K562 (cell line): ENCODE data around the gene NECAB3. TPM values are rescaled to one million over a fixed set of nuclear protein-coding genes. Genes with fewer than 3 reads are reported as not detected.
A peak's percentile ranks its signal among the peaks of the same experiment; 100 is the strongest.

Experiments used
- ATAC-seq: fragments of 200-7000 bp; cut with Tn5 transposase; 3 replicates; pipeline ENCODE4 v1.9.1; 2020; ENCODE audit warnings: moderate library complexity
- Bru-seq: library from RNA; stranded (reverse); fragments of 400-500 nt; gene quantifications from one replicate; lab custom pipeline; 2021; lab: Mats Ljungman, UMichigan
- BruChase-seq, 2 experiments: library from RNA; stranded (reverse); fragments of 400-500 nt; gene quantifications; one replicate each; lab custom pipeline; 2021; lab: Mats Ljungman, UMichigan
- BruUV-seq: library from RNA; stranded (reverse); fragments of 400-500 nt; replicated peaks from 2 replicates; lab custom pipeline; 2021; lab: Mats Ljungman, UMichigan
- CTCF ChIA-PET: fragments of 300-600 bp; formaldehyde crosslinking; extraction: SDS; loops from one replicate; lab custom pipeline; 2021; ENCODE audit warnings: low intra/inter-chr PET ratio; lab: Yijun Ruan, JAX
- POLR2A ChIA-PET: fragments of 300-600, 350-650 bp; sonication (Branson Sonifier 250); formaldehyde crosslinking; extraction: SDS; loops from one replicate; lab custom pipeline; 2021; ENCODE audit warnings: antibody characterized with exemption, inconsistent platforms; lab: Yijun Ruan, JAX
- DNase-seq, 4 experiments: peaks; one replicate each; pipeline versions ENCODE4 v3.0.0 to v3.0.0-alpha.2; 2011 to 2018; ENCODE audit warnings: low spot score in 3 of 4, mixed read lengths in 3 of 4; ENCODE audit errors: extremely low read depth in 1 of 4
- FAIRE-seq: peaks from 2 replicates; lab custom pipeline; 2011; peaks lifted over from hg19 to GRCh38; lab: Jason Lieb, UNC
- H2AFZ ChIP-seq: 2 replicates; pipeline ENCODE4 v1.6.0; 2011; ENCODE audit warnings: low read depth, low read length, control low read depth, inconsistent platforms
- H3K27ac ChIP-seq: fragments of 200-600 bp; 3 replicates; pipeline ENCODE4 v1.8.0; 2011; ENCODE audit warnings: low read depth, mild to moderate bottlenecking, control low read depth, inconsistent platforms, low read length, moderate library complexity, mixed read lengths; ENCODE audit errors: extremely low read depth
- H3K27me3 ChIP-seq, 2 experiments: fragments of 300-600 bp in 1 of 2; 2 replicates in 1 of 2; 3 replicates in 1 of 2; pipeline versions ENCODE4 v1.6.0 to v1.8.0; 2011; ENCODE audit warnings: inconsistent platforms in 2 of 2, low read length in 2 of 2, mild to moderate bottlenecking in 1 of 2, mixed read lengths in 1 of 2, moderate library complexity in 1 of 2; ENCODE audit not compliant: control insufficient read depth in 2 of 2, insufficient read depth in 2 of 2
- H3K36me3 ChIP-seq: fragments of 300-600 bp; 3 replicates; pipeline ENCODE4 v1.8.0; 2011; ENCODE audit warnings: mild to moderate bottlenecking, low read length, inconsistent platforms; ENCODE audit not compliant: control insufficient read depth, insufficient read depth
- H3K4me1 ChIP-seq, 2 experiments: fragments of 200-600 bp in 1 of 2; replicated peaks in 1 of 2; 2 replicates in 1 of 2; 3 replicates in 1 of 2; pipeline versions ENCODE4 v1.5.1 to v1.8.0; 2011; ENCODE audit warnings: inconsistent platforms in 2 of 2, low read length in 2 of 2, mild to moderate bottlenecking in 1 of 2, mixed read lengths in 1 of 2, moderate library complexity in 1 of 2; ENCODE audit not compliant: control insufficient read depth in 2 of 2, insufficient read depth in 2 of 2
- H3K4me2 ChIP-seq: 2 replicates; pipeline ENCODE4 v1.6.1; 2011; ENCODE audit warnings: low read length, control low read depth, inconsistent platforms, mixed read lengths; ENCODE audit not compliant: insufficient read depth
- H3K4me3 ChIP-seq: fragments of 200-600 bp; sonication (generic), shearing (Covaris generic); 2 replicates; pipeline ENCODE4 v1.5.1; 2016; ENCODE audit warnings: control low read depth, inconsistent platforms
- H3K79me2 ChIP-seq: fragments of 200-600 bp; 3 replicates; pipeline ENCODE4 v1.8.0; 2011; ENCODE audit warnings: low read length, inconsistent platforms; ENCODE audit not compliant: control insufficient read depth, insufficient read depth
- H3K9ac ChIP-seq, 2 experiments: 2 replicates each; pipeline versions ENCODE4 v1.6.0 to v1.6.1; 2011; ENCODE audit warnings: low read depth in 2 of 2, low read length in 2 of 2, control low read depth in 1 of 2, inconsistent platforms in 1 of 2, mild to moderate bottlenecking in 1 of 2, mixed read lengths in 1 of 2; ENCODE audit not compliant: insufficient read depth in 1 of 2
- H3K9me1 ChIP-seq: one replicate; pipeline ENCODE4 v1.6.0; 2011; ENCODE audit warnings: inconsistent platforms, mild to moderate bottlenecking, low read length, moderate library complexity; ENCODE audit not compliant: control insufficient read depth, insufficient read depth
- H3K9me3 ChIP-seq: replicated peaks from 2 replicates; pipeline ENCODE4 v1.5.1; 2011; ENCODE audit warnings: low read depth, low read length, inconsistent platforms; ENCODE audit not compliant: control insufficient read depth, insufficient read depth
- H4K20me1 ChIP-seq: replicated peaks from 2 replicates; pipeline ENCODE4 v1.6.1; 2011; ENCODE audit warnings: low read length, inconsistent platforms, mixed read lengths; ENCODE audit not compliant: control insufficient read depth, insufficient read depth
- CHD1 ChIP-seq: fragments of 200-600 bp; sonication (generic); IDR thresholded peaks from one replicate; pipeline ENCODE4 v1.6.1; 2012; ENCODE audit warnings: mild to moderate bottlenecking, moderate library complexity, low read length, inconsistent platforms
- L3MBTL2 ChIP-seq: fragments of 450-650 bp; IDR thresholded peaks from 2 replicates; pipeline ENCODE4 v1.6.1; 2016; ENCODE audit warnings: mild to moderate bottlenecking, moderate library complexity
- RBM25 ChIP-seq: fragments of 200-400 bp; formaldehyde crosslinking; IDR thresholded peaks from 2 replicates; pipeline ENCODE4 v1.6.1; 2018; ENCODE audit warnings: low read length, low read depth, moderate library complexity; ENCODE audit not compliant: severe bottlenecking
- ZNF830 ChIP-seq: fragments of 250-450 bp; sonication (Bioruptor Pico); IDR thresholded peaks from 2 replicates; pipeline ENCODE4 v1.5.0; 2021; ENCODE audit warnings: mild to moderate bottlenecking
- WGBS: fragments of 100-300 bp; shearing (Covaris generic); methylation state at CpG from one replicate; pipeline ENCODE4 v1.1.6; 2016; ENCODE audit warnings: low coverage, mixed read lengths; ENCODE audit not compliant: insufficient coverage; ENCODE audit errors: missing lambda C conversion rate; 5-methylcytosine and 5-hydroxymethylcytosine counted together
- in situ Hi-C: fragments of 300-500 bp; cut with MboI; formaldehyde crosslinking; loops from 4 replicates; pipeline ENCODE4 v1.15.0; 2018; ENCODE audit warnings: inconsistent platforms, mixed read lengths
- intact Hi-C: fragments of 100-400 bp; cut with micrococcal nuclease; formaldehyde crosslinking; loops from 2 replicates; pipeline ENCODE4 v1.14.2; 2022
- long read RNA-seq, 3 experiments: library from polyadenylated mRNA in 2 of 3; library from RNA in 1 of 3; unstranded in 2 of 3; stranded (forward) in 1 of 3; transcript quantifications; one replicate each; pipeline ENCODE4 v2.0.0, GENCODE V29; 2019 to 2022
- polyA minus RNA-seq, 3 experiments: library from RNA; depleted of rRNA, polyadenylated mRNA; stranded (reverse); fragments of >200 nt; gene quantifications; 2 replicates each; pipeline ENCODE4 v1.2.3, GENCODE V29; 2011
- polyA plus RNA-seq, 8 experiments: library from polyadenylated mRNA; depleted of rRNA in 4 of 8; stranded (reverse) in 5 of 8; unstranded in 3 of 8; fragments of >200 nt; fragmentation: Nextera tagmentation in 2 of 8; fragmentation: Illumina TruSeq in 1 of 8; extraction: Ambion mirVana in 2 of 8; extraction: Trizol in 1 of 8; gene quantifications; 2 replicates each; pipeline versions ENCODE4 v1.2.1 to v1.2.3, GENCODE V29; 2011 to 2014; ENCODE audit warnings: inconsistent platforms in 1 of 8, missing spikeins in 1 of 8
- total RNA-seq, 7 experiments: library from RNA; depleted of rRNA in 6 of 7; stranded (reverse); fragments of >200 nt in 6 of 7; fragmentation: Illumina TruSeq in 2 of 7; extraction: Trizol in 2 of 7; gene quantifications; 2 replicates each; pipeline versions ENCODE4 v1.2.1 to v1.2.3, GENCODE V29; 2011 to 2021; ENCODE audit warnings: low replicate concordance in 1 of 7
- TF ChIP-seq, protein P1 (sequence below): fragments of 150-350 bp; conservative IDR thresholded peaks from 2 replicates; pipeline ENCODE4 v1.6.1; 2014; ENCODE audit warnings: low read length

The NECAB3 gene, protein sequence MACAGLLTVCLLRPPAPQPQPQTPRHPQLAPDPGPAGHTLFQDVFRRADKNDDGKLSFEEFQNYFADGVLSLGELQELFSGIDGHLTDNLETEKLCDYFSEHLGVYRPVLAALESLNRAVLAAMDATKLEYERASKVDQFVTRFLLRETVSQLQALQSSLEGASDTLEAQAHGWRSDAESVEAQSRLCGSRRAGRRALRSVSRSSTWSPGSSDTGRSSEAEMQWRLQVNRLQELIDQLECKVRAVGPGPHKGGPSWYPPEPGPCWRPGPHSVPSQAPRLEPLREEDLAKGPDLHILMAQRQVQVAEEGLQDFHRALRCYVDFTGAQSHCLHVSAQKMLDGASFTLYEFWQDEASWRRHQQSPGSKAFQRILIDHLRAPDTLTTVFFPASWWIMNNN
- 164 and 323 TPM in 2 replicates for total RNA-seq (2011; cell fraction: chromatin; rRNA removed; ENCODE audit: low replicate concordance)
- total RNA-seq (2011; cell fraction: nucleolus; rRNA removed), result 194 and 203 TPM in 2 replicates
- 200 and 230 TPM in 2 replicates for total RNA-seq (2011; cell fraction: nucleoplasm; rRNA removed)
- 52.0 and 74.0 TPM in 2 replicates for total RNA-seq (2014; rRNA removed)
- 16.0 and 17.8 TPM in 2 replicates for total RNA-seq (2014; rRNA removed; fragmentation: Illumina TruSeq; extraction: Trizol)
- 31.5 and 36.5 TPM in 2 replicates for total RNA-seq (2015; rRNA removed; fragmentation: Illumina TruSeq; extraction: Trizol)
- 57.1 and 57.8 TPM in 2 replicates for total RNA-seq (2021)
- polyA plus RNA-seq (2011; rRNA removed), result 25.6 and 32.7 TPM in 2 replicates
- polyA plus RNA-seq (2011; cell fraction: cytosol; rRNA removed), result 33.9 and 111 TPM in 2 replicates
- polyA plus RNA-seq (2011; cell fraction: nucleus; rRNA removed), result 181 and 337 TPM in 2 replicates
- 35.0 and 54.7 TPM in 2 replicates for polyA plus RNA-seq (2012)
- 35.8 and 37.6 TPM in 2 replicates for polyA plus RNA-seq (2014; fragmentation: Illumina TruSeq; extraction: Trizol)
- 1 to 10 TPM in 1 of 2 experiments, under 1 TPM in 1; 0.94 to 1.9 TPM for polyA plus RNA-seq (2014; fragmentation: Nextera tagmentation; extraction: Ambion mirVana)
- polyA plus RNA-seq (2014; rRNA removed), result 63.3 and 67.6 TPM in 2 replicates
- 21.3 and 27.3 TPM in 2 replicates for polyA minus RNA-seq (2011; rRNA and poly(A)+ RNA removed)
- 12.6 and 18.7 TPM in 2 replicates for polyA minus RNA-seq (2011; cell fraction: cytosol; rRNA and poly(A)+ RNA removed)
- 66.9 and 76.9 TPM in 2 replicates for polyA minus RNA-seq (2011; cell fraction: nucleus; rRNA and poly(A)+ RNA removed)
- Bru-seq, nascent RNA, result percentile 78 among the genes with signal in this experiment
- BruChase-seq, experiment 1, labeled RNA remaining after a 2-hour chase, result percentile 64 among the genes with signal in this experiment
- percentile 60 among the genes with signal in this experiment for BruChase-seq, experiment 2, labeled RNA remaining after a 6-hour chase
- long read RNA-seq, experiment 1, transcript NECAB3-202 (13 exons, 1,942 nt), result major isoform, 16 of 66 reads
- long read RNA-seq, experiment 1, partial matches to known transcripts, result 19 of 66 reads
- long read RNA-seq, experiment 1, other reads (novel, unspliced or antisense), result 30 of 66 reads
- long read RNA-seq, experiment 2, transcript NECAB3-202 (13 exons, 1,942 nt), result major isoform, 12 of 45 reads
- long read RNA-seq, experiment 2, partial matches to known transcripts, result 7 of 45 reads
- long read RNA-seq, experiment 2, other reads (novel, unspliced or antisense), result 23 of 45 reads
- long read RNA-seq, experiment 3, transcript NECAB3-202 (13 exons, 1,942 nt), result major isoform, 6 of 13 reads
- long read RNA-seq, experiment 3, partial matches to known transcripts, result 1 of 13 reads
- long read RNA-seq, experiment 3, other reads (novel, unspliced or antisense), result 3 of 13 reads

DNA sequence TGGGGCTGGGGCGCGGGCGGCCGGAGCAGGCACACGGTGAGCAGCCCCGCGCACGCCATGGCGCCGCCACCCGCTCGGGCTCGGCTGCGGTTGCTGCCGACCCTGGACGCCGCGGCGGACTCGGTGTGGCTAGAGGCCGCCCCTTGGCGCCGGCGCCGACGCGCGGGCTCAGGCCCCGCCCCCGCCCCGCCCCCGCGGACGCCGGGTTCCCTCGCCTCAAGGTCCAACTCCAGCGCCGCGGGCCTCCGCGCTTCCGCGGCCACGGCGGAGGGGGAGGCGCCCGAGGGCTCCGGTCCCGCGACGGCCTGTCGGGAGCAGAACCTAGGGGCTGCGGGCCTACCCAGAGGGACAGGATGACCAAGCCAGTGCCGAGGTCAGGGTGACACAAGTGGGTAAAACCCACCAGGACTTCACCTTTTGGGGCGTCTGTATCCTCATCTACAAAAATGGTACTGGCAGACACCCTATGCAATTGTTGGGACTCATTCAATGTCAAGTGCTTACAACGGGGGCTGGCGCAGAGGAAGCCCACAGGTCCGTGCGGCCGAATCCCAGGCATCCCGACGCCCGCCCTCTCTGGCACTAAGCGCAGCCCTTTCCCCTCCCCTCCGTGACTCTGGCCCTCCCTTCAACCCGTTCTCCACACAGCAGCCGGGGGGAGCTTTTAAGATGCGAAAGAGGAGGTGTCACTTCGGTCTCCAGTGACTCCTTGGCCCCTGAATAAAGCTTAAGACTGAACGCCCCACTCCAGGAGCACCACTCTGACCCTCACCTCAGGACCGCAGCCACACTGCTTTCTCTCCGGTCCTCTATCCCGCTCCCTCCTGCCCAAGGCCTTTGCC is at the start of gene NECAB3:
Gene NECAB3, minus strand, starts transcription at position 135 of the 842 bp plus-strand sequence. Its CDS starts 76 bp downstream, at position 59.
- Histone ChIP-seq H3K9me1 (peaks cover 5% of the 10 kb centered on the region), H4K20me1 (peaks cover 7% of the 10 kb centered on the region; the same call in 1 of the 2 replicates), H3K27me3 (no peaks in the 10 kb centered on the region), H3K4me2 (peak within 1 kb of the TSS; percentile 88), H3K4me3 (peak within 1 kb of the TSS; percentile 86), H3K27ac (peak within 1 kb of the TSS; percentile 88), H3K79me2 (peaks cover 34% of the 10 kb centered on the region), H3K36me3 (peaks cover 65% of the 10 kb centered on the region), H3K9me3 (no peaks in the 10 kb centered on the region), H3K4me1 (peaks cover 17 to 52% of the 10 kb centered on the region in 2 experiments), H2AFZ (peak within 1 kb of the TSS; percentile 93), H3K9ac (peak within 1 kb of the TSS; percentile 89 to 99)
- FAIRE-seq, result peak; percentile 19
- WGBS, result 10% methylated on average over 28 of the region's 73 CpGs
- in situ Hi-C loops (no loop called here), intact Hi-C loops (no loop called here)
- ChIA-PET CTCF (no interaction called here), POLR2A (interaction anchor here (0.6 to 2.5 kb wide), 4 partner anchors 8 to 22 kb away, joined by 3 to 15 read pairs (median 5); partner anchors contain the start of gene ACTL10)
- peak; percentile 90 to 93 (median 92) for DNase-seq
- ATAC-seq, result peak; percentile 88
- no TSS peak for BruUV-seq
- TF ChIP-seq, protein P1, sequence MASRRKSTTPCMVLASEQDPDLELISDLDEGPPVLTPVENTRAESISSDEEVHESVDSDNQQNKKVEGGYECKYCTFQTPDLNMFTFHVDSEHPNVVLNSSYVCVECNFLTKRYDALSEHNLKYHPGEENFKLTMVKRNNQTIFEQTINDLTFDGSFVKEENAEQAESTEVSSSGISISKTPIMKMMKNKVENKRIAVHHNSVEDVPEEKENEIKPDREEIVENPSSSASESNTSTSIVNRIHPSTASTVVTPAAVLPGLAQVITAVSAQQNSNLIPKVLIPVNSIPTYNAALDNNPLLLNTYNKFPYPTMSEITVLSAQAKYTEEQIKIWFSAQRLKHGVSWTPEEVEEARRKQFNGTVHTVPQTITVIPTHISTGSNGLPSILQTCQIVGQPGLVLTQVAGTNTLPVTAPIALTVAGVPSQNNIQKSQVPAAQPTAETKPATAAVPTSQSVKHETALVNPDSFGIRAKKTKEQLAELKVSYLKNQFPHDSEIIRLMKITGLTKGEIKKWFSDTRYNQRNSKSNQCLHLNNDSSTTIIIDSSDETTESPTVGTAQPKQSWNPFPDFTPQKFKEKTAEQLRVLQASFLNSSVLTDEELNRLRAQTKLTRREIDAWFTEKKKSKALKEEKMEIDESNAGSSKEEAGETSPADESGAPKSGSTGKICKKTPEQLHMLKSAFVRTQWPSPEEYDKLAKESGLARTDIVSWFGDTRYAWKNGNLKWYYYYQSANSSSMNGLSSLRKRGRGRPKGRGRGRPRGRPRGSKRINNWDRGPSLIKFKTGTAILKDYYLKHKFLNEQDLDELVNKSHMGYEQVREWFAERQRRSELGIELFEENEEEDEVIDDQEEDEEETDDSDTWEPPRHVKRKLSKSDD, result no peak
- TF ChIP-seq CHD1 (no peak), L3MBTL2 (peak; percentile 72), ZNF830 (0 out of 2 replicates have a peak, but pooled peaks have one; percentile 29), RBM25 (peak; percentile 84)
